Measurements from ENCODE around the gene ZFYVE26. TPM values are rescaled to one million over a fixed set of nuclear protein-coding genes. Genes with fewer than 3 reads are reported as not detected.
"Not testable (repeated sequence)": the region's sequence is repeated elsewhere in the genome, so short reads cannot be mapped to it uniquely, and the experiment has no call there.

ZFYVE26 gene
- total RNA-seq, 1 donor from 2014 or later = 12.9 TPM

GRCh38 chr14:67710209-67710608 lies 106.2 kb downstream of the ZFYVE26 start:
- DNase-seq (ENCODE audit: low read depth, low spot score) = no peak

DNA sequence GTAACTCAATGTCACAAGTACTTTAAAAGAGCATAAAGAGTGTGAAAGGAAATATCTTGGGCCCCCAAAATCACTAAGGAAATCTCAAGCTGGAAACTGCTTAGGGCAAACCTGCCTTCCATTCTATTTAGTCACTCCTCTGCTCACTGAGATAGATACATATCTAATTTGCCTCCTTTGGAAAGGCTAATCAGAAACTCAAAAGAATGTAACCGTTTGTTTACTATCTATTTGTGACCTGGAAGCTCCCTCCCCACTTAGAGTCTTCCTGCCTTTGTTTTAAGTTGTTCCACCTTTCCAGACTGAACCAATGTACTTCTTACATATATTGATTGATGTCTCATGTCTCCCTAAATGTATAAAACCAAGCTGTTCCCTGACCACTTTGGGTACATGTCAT lies 106.6 kb downstream of the ZFYVE26 start:
- not testable (repeated sequence) for DNase-seq (ENCODE audit: low read depth, low spot score)

DNA sequence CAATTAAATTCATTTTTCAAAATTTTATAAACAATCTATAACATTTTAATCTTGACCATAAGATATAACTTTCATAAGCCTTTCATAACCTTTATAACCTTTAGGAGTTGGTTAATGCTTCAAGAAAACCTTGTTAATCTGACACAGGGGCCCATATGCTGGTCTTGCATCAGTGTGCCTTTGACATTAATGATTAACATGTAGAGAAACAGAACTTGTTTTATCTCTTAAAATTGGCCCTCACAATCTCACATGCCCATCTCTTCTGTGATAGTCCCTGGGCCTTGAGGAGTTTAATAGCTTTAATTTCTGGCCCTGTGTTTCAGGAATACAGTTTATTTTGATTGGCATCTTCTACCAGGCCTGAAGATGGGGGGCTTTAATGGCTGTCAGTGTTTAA lies 107.0 kb downstream of the ZFYVE26 start:
- DNase-seq (ENCODE audit: low read depth, low spot score) = not testable (repeated sequence)

DNA sequence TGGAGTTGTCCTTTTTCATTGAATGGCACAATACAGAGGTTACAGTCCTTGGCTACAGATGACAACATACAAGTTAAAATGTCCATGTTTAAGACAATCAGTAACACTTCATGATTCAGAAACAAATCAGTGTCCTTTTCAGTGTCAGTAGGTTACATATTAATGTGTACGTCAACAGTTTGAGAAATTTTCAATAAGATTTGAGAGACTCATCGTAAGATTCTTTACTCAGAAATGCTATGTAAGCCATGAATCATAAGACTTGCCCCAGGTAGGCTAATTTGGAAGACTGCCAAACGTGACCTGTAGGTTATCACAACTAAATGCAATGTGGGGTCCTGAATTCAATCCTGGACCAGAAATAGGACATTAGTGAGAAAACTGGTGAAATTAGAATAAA lies 111.2 kb downstream of the ZFYVE26 start:
- DNase-seq (ENCODE audit: low read depth, low spot score) = no peak

DNA sequence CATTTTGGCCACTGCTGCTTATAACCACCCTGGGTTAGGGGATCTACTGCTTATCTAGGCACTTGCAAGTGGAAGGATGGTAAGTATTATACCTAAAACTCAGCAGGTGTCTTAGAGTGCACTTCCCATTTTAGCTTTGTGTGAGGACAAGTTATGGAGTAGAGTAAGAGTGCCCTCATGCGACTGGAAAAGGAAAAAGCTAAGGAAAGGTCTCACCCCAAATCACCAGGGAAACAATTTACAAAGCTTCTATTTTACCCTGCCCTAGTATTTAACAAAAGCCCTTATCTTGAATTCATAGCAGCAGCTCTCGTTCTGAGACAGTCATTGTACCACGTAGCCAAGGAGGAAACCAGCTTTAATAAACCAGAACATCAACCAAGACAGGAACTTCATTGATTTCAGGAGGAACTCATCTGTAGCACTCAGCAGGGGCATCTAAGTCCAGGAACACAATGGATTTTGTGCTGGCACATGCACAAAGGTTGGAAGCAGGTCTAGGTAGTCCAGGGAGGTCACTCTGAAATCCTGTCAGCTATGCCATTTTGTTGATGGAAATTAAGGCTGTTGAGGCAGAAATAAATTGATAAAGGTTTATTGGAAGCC lies 111.8 kb downstream of the ZFYVE26 start:
- no peak for DNase-seq (ENCODE audit: low read depth, low spot score)

DNA sequence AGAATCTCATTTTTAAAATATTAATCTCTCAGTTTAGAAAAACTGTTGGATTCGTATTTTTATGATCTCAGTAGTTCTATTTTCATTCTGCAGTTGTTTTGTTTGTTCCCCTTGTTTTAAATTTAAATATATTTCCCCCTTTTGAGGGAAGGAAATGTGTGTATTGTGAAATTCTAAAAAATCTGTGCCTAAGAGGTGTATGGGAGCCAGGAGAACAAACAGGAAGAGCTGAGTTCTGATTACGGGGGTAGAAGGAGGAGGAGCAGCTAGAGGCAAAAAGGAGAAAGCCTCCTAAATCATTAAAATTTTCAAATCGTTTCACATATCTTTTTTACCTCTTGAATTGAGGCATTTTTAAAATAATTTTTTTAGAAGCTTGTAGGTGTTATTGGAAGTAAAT lies 112.4 kb downstream of the ZFYVE26 start:
- no peak for DNase-seq (ENCODE audit: low read depth, low spot score)

- not testable (repeated sequence) for DNase-seq (ENCODE audit: low read depth, low spot score)
These were observed 114.9 kb downstream of the ZFYVE26 start, which contains the start of gene RDH12 for GRCh38 chr14:67701492-67701891. RDH12 (plus strand) TSS chr14:67701886; CDS start chr14:67722643, 20,757 bp downstream.

DNA sequence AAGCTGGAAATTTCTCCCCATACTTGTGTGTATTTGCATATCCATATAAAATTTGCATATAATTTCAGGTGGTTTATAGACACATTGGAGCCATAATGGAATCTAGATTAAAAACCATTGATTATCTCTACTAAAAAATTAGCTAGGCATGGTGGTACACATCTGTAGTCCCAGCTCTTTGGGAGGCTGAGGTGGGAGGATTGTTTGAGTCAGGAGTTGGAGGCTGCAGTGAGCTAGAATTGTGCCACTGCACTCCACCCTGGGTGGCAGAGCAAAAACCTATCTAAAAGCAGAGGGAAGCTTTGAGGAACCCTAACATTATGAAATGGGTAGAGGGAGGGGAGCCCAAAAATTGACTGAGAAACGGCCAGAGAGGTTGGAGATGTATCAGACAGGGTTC lies 118.2 kb downstream of the ZFYVE26 start:
- no peak for DNase-seq (ENCODE audit: low read depth, low spot score)

DNA sequence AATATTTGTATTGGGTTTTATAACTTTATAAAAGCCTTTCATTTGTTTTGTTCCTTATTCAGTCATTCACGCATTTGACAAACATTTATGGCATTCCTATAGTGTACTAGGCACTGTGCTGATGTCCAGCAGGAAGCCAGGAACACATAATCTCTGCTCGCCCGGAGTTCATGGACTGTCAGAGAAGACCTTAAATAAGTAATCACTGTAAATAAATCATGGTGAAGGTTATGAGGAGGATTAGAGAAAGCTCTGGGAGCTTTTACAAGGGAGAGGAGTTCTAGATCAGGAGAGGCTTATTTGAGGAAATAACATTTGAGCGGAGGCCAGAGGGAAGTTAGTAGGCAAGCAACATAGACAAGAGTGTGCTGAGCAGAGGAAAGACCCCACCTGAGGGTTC lies 119.4 kb downstream of the ZFYVE26 start:
- no peak for DNase-seq (ENCODE audit: low read depth, low spot score)

Other genes starting within 250 kb of the ZFYVE26 start
- 8.0 and 12.8 TPM in 2 replicates for gene PIGH, start 216.3 kb downstream of the ZFYVE26 start, total RNA-seq
- gene ARG2, start 196.7 kb downstream of the ZFYVE26 start, total RNA-seq = 35.9 and 54.9 TPM in 2 replicates
- gene VTI1B, start 142.0 kb downstream of the ZFYVE26 start, total RNA-seq = 49.3 and 71.5 TPM in 2 replicates
- gene RDH11, start 120.8 kb downstream of the ZFYVE26 start, total RNA-seq = 117 and 138 TPM in 2 replicates
- gene RDH12, start 114.7 kb downstream of the ZFYVE26 start, total RNA-seq = not detected in 2 replicates
- gene RAD51B, start 3.2 kb upstream of the ZFYVE26 start, total RNA-seq = 9.8 and 14.3 TPM in 2 replicates

All from pulmonary artery endothelial cell (primary cell).